GM18873 (cell line): ENCODE data around the gene DENND10.
"Not testable (repeated sequence)": the region's sequence is repeated elsewhere in the genome, so short reads cannot be mapped to it uniquely, and the experiment has no call there.

ENCODE experiments used
- ATAC-seq: cut with Tn5 transposase; IDR thresholded peaks from one replicate; pipeline ENCODE4 v1.9.1; 2021; ENCODE audit warnings: mild to moderate bottlenecking, moderate library complexity, moderate number of reproducible peaks; ENCODE audit not compliant: unreplicated experiment, low FRiP score

Gene DENND10

DNA sequence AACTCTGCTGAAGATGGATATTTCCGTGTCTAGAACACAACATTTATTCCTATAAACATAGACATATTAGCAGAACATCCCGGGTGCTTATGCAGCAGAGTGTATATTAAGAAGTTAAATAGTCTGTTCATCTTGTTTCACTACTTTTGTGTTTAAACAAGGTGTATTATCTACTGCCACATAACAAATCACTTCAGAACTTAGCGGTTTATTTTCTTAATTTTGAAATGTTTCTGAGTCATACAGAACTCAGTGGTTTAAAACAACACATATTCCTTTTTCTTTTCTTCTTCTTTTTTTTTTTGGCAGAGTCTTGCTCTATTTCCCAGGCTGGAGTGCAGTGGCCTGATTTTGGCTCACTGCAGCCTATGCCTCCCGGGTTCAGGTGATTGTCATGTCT is 25.8 kb downstream of the DENND10 start:
- ATAC-seq: no peak

- peak; percentile 46 for ATAC-seq
Measured at GRCh38 chr10:119131512-119132240, 27.8 kb downstream of the DENND10 start.

DNA sequence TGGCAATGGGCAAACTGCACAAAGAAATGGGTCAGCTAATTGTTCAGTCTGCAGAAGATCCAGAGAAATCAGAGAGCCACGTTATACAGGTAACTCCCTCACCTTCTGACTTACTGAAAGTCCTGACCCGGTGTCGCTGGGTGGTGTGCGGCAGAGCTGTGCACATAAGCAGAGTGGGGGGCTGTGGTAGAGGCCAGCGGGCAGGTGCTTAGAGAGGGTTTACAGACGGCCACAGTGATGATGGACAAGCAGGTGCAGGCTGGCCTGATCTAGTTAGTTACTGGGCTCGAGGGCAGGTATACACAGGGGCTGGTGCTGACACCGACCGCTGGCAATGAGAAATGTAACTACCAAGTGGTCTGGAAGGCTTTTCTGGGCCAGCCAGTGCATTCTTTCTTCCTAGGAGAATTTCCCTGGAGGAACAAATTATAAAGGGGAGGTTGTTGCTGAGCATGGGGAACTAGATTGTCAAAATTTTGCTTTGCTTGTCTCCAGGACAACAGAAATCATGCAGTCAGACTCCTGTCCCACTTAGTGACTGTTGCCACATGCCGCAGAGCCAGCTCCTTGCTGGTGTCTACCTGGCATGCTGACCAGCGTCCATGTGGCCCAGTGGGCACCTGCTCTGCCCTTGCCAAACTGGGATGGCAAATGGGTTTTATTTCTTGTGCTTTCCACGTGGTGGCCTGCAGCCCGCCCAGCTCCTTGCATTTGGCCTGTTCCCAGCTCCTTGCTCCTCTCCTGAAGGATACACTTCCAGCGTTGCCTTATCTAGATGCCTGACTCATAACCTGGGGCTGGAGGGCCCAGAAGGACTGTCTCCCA is 28.8 kb downstream of the DENND10 start:
- ATAC-seq: no peak

DNA sequence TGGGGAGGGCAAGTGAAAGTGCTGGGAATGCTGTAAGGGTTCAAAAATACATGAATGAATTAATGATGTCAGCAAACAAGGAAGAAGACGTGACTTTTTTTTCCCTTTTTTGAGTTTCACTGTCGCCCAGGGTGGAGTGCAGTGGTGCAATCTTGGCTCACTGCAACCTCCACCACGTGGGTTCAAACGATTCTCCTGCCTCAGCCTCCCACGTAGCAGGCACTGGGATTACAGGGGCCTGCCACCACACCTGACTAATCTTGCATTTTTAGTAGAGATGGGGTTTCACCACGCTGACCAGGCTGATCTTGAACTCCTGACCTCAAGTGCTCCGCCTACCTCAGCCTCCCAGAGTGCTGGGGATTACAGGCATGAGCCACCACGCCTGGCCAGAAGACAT is 30.0 kb downstream of the DENND10 start:
- no peak for ATAC-seq

- no peak for ATAC-seq
Measured at GRCh38 chr10:119135513-119135881, 31.6 kb downstream of the DENND10 start.

DNA sequence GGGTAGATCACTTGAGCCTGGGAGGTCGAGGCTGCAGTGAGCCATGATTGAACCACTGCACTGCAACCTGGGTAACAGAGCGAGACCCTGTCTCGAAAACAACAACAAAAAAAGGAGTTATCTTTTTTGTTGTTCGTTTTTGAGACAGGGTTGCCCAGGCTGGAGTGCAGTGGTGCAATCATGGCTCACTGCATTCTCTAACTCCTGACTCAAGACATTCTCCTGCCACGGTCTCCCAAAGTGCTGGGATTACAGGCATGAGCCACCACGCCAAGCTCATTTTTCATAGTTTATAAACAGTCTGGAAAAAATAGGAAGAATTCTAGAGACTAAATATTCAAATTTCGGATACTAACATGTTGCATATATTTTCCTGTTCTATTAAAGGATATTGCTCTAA is 32.2 kb downstream of the DENND10 start:
- no peak for ATAC-seq

DNA sequence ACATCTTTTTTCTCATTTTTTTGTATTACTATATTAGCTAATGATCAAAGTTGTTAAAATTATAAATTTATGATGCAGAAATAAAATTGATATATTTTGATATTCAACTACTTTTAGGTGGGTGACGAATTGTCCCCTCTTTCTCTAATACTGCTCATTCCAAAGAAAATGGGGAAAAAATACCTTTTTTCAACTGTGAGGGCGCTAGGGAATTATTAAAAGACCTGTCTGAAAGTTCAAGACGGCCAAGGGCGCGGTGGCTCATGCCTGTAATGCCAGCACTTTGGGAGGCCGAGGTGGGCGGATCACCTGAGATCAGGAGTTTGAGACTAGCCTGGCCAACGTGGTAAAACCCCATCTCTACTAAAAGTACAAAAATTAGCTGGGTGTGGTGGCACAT is 34.0 kb downstream of the DENND10 start:
- ATAC-seq: not testable (repeated sequence)

- ATAC-seq: no peak
Measured at GRCh38 chr10:119138346-119139306, 34.7 kb downstream of the DENND10 start.

DNA sequence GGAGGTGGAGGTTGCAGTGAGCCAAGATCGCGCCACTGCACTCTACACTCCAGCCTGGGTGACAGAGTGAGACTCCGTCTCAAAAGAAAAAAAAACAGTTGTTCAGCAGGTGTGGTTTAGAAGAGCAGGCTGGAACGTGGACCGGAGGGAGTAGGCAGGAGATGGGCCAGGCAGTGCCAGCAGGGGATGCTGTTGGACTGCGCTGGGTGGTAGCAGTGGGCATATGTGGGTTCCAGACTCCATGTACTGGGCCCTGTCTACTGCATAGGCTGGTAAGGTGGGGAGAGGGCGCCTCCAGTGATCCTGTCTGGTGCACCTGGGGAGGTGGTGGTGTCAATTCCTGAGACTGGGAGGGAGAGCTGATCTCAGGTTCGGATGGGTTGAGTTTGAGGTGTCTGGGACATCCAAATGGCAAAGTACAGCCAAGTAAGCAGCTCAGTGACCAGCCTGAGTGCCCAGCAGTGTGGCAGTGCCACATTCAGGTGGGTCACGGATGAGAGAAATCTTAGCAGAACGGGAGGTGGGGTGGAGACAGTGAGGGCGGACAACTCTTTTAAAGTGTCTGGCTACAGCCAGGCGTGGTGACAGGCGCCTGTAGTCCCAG is 35.7 kb downstream of the DENND10 start:
- no peak for ATAC-seq

DNA sequence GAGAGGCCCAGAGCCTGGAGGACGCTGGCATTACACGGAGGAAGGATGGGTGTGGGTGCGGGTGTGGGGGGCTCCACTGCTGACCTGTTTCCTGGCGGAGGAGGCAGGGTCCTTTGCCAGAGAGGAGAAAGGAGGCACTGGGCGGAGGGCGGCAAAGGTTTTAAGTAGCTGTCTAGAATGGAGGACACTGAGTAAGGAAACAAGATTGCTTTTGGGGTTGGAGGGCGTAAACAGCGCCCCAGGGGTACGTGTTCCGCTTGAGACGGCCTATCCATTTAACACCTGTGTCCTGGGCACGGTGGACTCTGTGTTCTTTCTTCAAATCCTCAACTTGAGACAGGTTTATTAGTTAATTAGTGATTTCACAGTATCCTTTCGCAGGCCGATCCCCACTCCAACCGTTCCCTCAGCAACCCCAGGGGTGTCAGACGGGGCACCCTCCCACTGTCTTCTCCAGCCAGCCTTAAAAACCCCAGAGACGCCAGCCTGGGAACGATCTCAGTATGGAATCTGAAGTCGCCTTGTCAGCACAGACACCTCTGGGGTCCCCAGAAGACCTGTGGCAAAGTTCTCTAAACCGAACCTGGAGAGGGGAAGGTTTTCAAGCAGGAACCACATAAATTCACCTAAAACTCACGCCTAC is 36.8 kb downstream of the DENND10 start:
- ATAC-seq: no peak

DNA sequence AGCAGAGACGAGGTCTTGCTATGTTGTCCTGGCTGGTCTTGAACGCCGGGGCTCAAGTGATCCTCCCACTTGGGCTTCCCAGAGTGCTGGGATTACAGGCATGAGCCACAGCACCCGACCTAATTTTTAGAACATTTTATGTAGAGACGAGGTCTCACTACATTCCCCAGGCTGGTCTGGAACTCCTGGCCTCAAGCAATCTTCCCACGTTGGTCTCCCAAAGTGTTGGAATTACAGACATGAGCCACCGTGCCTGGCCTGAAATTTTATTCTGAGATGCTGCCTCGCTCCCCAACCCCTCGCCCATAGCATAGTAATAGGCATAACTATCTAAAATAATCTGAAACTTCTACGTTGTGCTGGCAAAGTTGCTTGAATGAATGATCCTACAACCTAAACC is 39.7 kb downstream of the DENND10 start:
- no peak for ATAC-seq

GRCh38 chr10:119149157-119149556 is 45.2 kb downstream of the DENND10 start:
- no peak for ATAC-seq

DNA sequence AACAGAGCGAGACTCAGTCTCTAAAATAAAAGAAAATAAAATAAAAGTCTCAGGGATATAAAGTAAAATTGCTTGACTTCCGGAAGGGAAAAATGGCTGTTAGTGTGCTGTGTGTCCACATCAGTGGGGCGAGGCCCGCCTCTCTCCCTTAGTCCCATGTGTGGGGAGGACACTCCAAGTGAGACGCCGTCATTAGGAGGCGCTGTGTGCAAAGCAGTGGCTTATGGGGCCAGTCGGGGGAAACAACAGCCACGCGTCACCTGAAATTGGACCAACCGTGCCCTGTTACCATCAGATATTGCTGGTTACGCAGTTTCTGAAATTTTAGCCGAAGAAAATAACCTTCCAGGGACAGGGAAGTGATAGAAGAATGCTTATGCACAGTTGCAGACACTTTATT is 45.8 kb downstream of the DENND10 start:
- ATAC-seq: no peak

GRCh38 chr10:119151601-119152000 is 47.7 kb downstream of the DENND10 start:
- ATAC-seq: not testable (repeated sequence)

DNA sequence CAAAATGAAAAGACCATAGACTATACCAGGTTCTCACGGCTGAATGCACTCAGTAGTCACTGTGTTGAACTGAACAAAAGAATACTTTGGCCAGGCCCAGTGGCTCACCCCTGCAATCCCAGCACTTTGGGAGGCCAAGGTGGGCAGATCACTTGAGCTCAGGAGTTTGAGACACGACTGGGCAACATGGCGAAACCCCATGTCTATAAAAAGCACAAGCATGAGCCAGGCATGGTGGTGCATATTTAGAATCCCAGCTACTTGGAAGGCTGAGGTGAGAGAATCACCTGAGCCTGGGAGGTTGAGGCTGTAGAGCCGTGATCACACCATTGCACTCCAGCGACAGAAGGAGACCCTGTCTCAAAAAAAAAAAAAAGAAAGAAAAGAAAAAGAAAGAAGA is 49.1 kb downstream of the DENND10 start:
- ATAC-seq: no peak

DNA sequence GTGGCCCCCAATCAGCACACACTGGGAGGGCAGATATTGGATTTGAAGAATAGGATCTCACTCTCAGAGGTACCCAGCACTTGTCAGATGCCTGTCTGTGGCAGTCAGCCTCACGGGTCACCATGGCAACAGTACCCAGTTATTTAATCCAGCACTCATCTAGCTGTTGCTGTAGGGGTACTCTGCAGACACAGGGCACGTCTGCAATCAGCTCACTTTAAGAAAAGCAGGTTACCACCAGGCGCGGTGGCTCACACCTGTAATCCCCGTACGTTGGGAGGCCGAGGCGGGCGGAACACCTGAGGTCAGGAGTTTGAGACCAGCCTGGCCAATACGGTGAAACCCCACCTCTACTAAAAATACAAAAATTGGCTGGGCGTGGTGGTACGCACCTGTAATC is 49.7 kb downstream of the DENND10 start:
- no peak for ATAC-seq

GRCh38 chr10:119159332-119159731 is 55.4 kb downstream of the DENND10 start:
- ATAC-seq: no peak

DNA sequence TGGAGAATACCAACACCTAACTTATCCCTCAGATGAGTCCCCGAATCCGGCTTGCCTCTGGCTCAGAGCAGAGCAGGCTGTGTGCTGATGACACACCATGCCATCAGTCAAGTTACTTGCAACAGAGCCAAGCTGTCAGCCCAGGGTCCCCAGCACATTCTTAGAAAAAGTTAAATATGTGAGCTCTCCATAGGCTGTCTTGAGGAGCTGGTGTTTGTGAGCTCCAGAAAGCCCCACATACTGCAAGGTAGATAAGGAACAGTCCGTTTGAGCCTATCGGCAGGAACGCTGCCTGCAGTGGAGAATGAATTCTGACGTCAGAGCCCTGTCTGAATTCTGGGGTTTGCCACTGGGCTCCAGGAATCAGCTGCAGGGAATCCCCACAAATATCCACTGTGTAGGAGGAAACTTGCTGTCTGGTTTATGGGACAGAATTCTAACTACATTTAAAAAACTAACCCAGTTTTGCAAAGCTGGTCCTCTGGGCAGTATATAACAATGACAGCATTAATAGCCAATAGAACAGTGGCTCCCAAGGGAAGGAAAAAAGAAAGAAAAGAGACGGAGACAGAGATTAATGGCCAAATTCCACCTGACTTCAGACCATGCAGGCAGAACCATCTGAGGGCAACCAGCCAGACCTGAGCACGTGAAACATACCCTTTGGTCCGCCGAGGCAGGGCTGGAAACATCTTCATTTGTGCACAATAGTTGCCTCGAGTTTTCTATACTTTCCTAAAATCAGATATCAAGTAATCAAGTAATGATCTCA is 58.0 kb downstream of the DENND10 start:
- ATAC-seq: no peak

DNA sequence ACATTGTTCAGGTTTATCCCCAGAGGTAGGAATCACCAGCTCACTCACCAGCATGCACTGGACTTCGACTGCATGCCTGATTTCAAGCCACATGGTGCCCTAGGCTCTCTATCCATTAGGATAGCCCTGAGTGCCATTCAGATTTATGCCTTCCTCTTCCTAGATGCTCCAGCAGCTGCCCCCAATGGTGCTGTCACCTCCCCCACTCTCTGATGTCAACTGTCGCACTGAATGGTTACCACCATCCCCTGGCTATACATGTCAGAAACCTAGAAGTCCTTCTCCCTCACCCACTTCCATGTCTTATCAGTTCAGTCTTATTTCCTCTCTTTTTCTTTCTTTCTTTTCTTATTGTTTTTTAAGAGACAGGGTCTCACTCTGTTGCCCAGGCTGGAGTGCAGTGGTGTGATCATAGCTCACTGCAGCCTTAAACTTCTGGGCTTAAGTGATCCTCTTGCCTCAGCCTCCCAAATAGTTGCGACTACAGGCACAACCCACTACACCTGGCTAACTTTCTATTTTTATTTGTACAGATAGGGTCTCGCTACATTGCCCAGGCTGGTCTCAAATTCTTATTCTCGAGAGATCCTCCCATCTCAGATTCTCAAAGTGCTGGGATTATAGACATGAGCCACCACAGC is 58.7 kb downstream of the DENND10 start:
- ATAC-seq: no peak
